ENCODE data around the gene MORN3. TPM values are rescaled to one million over a fixed set of nuclear protein-coding genes. Genes with fewer than 3 reads are reported as not detected.
"Not testable (repeated sequence)": the region's sequence is repeated elsewhere in the genome, so short reads cannot be mapped to it uniquely, and the experiment has no call there.

Gene MORN3
- total RNA-seq, 6 experiments from 2014 or later, result 0.09 TPM; not detected in 5

GRCh38 chr12:121689430-121689829 is 20.0 kb upstream of the MORN3 start:
- ATAC-seq (no peak), DNase-seq (no peak)
- H3K4me3 ChIP-seq, result no peak overlapping the region
- 92% methylated on average over 2 of the region's 2 CpGs for WGBS (ENCODE audit: insufficient coverage, low coverage, low lambda C conversion rate, missing lambda C conversion rate)
- intact Hi-C loops (cut with DNase I), result no loop called here
- no peak overlapping the region for H3K27ac ChIP-seq
- no peaks in the 10 kb centered on the region for H3K9me3 ChIP-seq
- H3K36me3 ChIP-seq, result no peaks in the 10 kb centered on the region
- peaks cover 0 to 6% (median 0%) of the 10 kb centered on the region in 4 donors for H3K4me1 ChIP-seq
- no peak for TF ChIP-seq POLR2A (IDR thresholded peaks at IDR 0.05)
- TF ChIP-seq CTCF (IDR thresholded peaks at IDR 0.05), result no peak
- H3K27me3 ChIP-seq, result no peaks in the 10 kb centered on the region

GRCh38 chr12:121688966-121689365 is 19.5 kb upstream of the MORN3 start:
- DNase-seq, result no peak
- intact Hi-C loops (cut with DNase I), result no loop called here
- TF ChIP-seq POLR2A (IDR thresholded peaks at IDR 0.05) (no peak), CTCF (IDR thresholded peaks at IDR 0.05) (no peak)

DNA sequence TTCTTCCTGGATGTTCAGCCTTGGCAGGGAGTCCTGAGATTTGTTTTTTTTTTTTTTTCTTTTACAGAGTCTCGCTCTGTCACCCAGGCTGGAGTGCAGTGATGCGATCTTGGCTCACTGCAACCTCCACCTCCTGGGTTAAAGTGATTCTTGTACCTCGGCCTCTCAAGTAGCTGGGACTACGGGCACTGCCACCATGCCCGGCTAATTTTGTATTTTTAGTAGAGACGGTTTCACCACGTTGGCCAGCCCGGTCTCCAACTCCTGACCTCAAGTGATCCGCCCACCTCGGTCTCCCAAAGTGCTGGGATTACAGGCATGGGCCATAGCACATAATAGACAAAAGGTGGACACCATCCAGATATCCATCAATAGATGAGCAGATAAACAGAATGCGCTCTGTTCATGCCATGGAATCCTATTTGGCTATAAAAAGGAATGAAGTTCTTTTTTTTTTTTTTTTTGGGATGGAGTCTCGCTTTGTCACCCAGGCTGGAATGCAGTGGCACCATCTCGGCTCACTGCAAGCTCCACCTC is 10.3 kb upstream of the MORN3 start:
- H3K4me1 ChIP-seq, result peaks cover 0 to 11% (median 0%) of the 10 kb centered on the region in 4 donors
- 90% methylated on average over 12 of the region's 13 CpGs for WGBS (ENCODE audit: insufficient coverage, low coverage, low lambda C conversion rate, missing lambda C conversion rate)
- not testable (repeated sequence) for H3K9me3 ChIP-seq, H3K36me3 ChIP-seq, H3K4me3 ChIP-seq, ATAC-seq, H3K27ac ChIP-seq, H3K27me3 ChIP-seq, DNase-seq
- intact Hi-C loops (cut with DNase I), result loop anchor here (10.0 kb wide), 4 partner anchors 65 to 185 kb away; no protein-coding TSS in a partner anchor

More at GRCh38 chr12:121688966-121689365, 19.5 kb upstream of the MORN3 start:
- WGBS (ENCODE audit: insufficient coverage, low coverage, low lambda C conversion rate, missing lambda C conversion rate), result 81% methylated on average over 3 of the region's 3 CpGs
- no peak overlapping the region for H3K27ac ChIP-seq
- H3K27me3 ChIP-seq, result no peaks in the 10 kb centered on the region
- H3K36me3 ChIP-seq, result no peaks in the 10 kb centered on the region
- no peak for ATAC-seq
- H3K4me1 ChIP-seq, result peaks cover 0 to 6% (median 0%) of the 10 kb centered on the region in 4 donors
- no peak overlapping the region for H3K4me3 ChIP-seq
- no peaks in the 10 kb centered on the region for H3K9me3 ChIP-seq

- H3K4me3 ChIP-seq, result no peak overlapping the region
- no peak overlapping the region for H3K27ac ChIP-seq
- TF ChIP-seq CTCF (IDR thresholded peaks at IDR 0.05) (no peak), POLR2A (IDR thresholded peaks at IDR 0.05) (no peak)
- DNase-seq (no peak), ATAC-seq (no peak)
- WGBS (ENCODE audit: insufficient coverage, low coverage, low lambda C conversion rate, missing lambda C conversion rate), result 80% methylated on average over 8 of the region's 9 CpGs
- H3K27me3 ChIP-seq, result no peaks in the 10 kb centered on the region
- intact Hi-C loops (cut with DNase I), result loop anchor here (10.0 kb wide), 4 partner anchors 64 to 184 kb away; no protein-coding TSS in a partner anchor
- peaks cover 0 to 11% (median 0%) of the 10 kb centered on the region in 4 donors for H3K4me1 ChIP-seq
- no peaks in the 10 kb centered on the region for H3K9me3 ChIP-seq
- H3K36me3 ChIP-seq, result no peaks in the 10 kb centered on the region
These were observed 9.4 kb upstream of the MORN3 start for GRCh38 chr12:121678716-121679300.

DNA sequence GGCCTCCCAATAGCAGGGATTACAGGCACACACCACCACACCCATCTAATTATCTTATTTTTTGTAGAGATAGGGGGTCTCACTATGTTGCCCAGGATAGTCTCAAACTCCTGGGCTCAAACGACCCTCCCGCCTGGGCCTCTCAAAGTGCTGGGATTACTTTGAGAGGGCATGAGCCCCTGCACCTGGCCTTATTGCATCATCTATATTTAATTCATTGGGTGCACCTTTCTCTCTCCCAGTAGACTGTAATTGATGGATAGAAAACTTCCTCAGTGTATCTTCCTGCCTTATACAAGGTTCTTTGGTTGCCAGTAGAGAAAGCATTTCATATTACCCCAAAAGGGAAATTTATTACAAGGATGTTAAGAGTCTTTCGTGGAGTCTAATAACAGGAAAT is 8.9 kb upstream of the MORN3 start:
- H3K4me1 ChIP-seq, result peaks cover 0 to 12% (median 0%) of the 10 kb centered on the region in 4 donors
- no peak for TF ChIP-seq POLR2A (IDR thresholded peaks at IDR 0.05)
- no peak for TF ChIP-seq CTCF (IDR thresholded peaks at IDR 0.05)
- intact Hi-C loops (cut with DNase I), result loop anchor here (10.0 kb wide), 4 partner anchors 64 to 184 kb away; no protein-coding TSS in a partner anchor
- no peaks in the 10 kb centered on the region for H3K27me3 ChIP-seq
- WGBS (ENCODE audit: insufficient coverage, low coverage, low lambda C conversion rate, missing lambda C conversion rate), result 55% methylated on average over 2 of the region's 3 CpGs
- H3K9me3 ChIP-seq, result no peaks in the 10 kb centered on the region
- no peaks in the 10 kb centered on the region for H3K36me3 ChIP-seq
- no peak overlapping the region for H3K27ac ChIP-seq
- no peak overlapping the region for H3K4me3 ChIP-seq
- ATAC-seq (no peak), DNase-seq (no peak)
